K562 (cell line): Measurements from ENCODE around the gene CHD2. TPM values are rescaled to one million over a fixed set of nuclear protein-coding genes. Genes with fewer than 3 reads are reported as not detected.
A peak's percentile ranks its signal among the peaks of the same experiment; 100 is the strongest.

ENCODE experiments used
- ATF7 ChIP-seq: fragments of 450-650 bp; IDR thresholded peaks from 2 replicates; pipeline ENCODE4 v1.7.1; 2014; ENCODE audit warnings: mild to moderate bottlenecking, moderate library complexity
- FOXJ2 ChIP-seq: fragments of 200-800 bp; sonication (Bioruptor generic); IDR thresholded peaks from 2 replicates; pipeline ENCODE4 v1.6.1; 2016; ENCODE audit warnings: missing genetic modification characterization, missing compliant biosample characterization
- JUND ChIP-seq, 2 experiments: IDR thresholded peaks; 2 replicates in 1 of 2; 3 replicates in 1 of 2; pipeline ENCODE4 v1.6.1; 2011; ENCODE audit warnings: borderline replicate concordance in 2 of 2, low read depth in 2 of 2, low read length in 2 of 2, improper control_type of control experiment in 1 of 2, missing biosample characterization in 1 of 2, missing genetic modification characterization in 1 of 2, missing genetic modification reagents in 1 of 2
- KHSRP ChIP-seq: fragments of 450-650 bp; IDR thresholded peaks from 2 replicates; pipeline ENCODE4 v1.6.1; 2017
- MXI1 ChIP-seq: IDR thresholded peaks from 2 replicates; pipeline ENCODE4 v1.6.1; 2011; ENCODE audit warnings: low read depth, mild to moderate bottlenecking, improper control_type of control experiment, low read length
- NR2C2 ChIP-seq, 2 experiments: fragments of 200-800 bp in 1 of 2; sonication (Bioruptor generic) in 1 of 2; sonication (generic) in 1 of 2; formaldehyde crosslinking in 1 of 2; IDR thresholded peaks; 2 replicates each; pipeline versions ENCODE4 v1.6.1 to v1.8.0; 2016 to 2022; ENCODE audit warnings: mild to moderate bottlenecking in 1 of 2, missing compliant biosample characterization in 1 of 2, missing genetic modification characterization in 1 of 2, missing genetic modification reagents in 1 of 2
- RBBP5 ChIP-seq: fragments of 200-600 bp; sonication (generic); IDR thresholded peaks from 2 replicates; pipeline ENCODE4 v1.6.1; 2012; ENCODE audit warnings: borderline replicate concordance, mild to moderate bottlenecking, low read length, control low read depth, inconsistent platforms; ENCODE audit not compliant: insufficient read depth, poor library complexity, severe bottlenecking
- RBM34 ChIP-seq: fragments of 200-400 bp; formaldehyde crosslinking; IDR thresholded peaks from 2 replicates; pipeline ENCODE4 v1.6.1; 2018; ENCODE audit warnings: low read length, borderline replicate concordance; ENCODE audit not compliant: insufficient read depth
- TAF9B ChIP-seq: fragments of 450-650 bp; IDR thresholded peaks from 2 replicates; pipeline ENCODE4 v1.6.1; 2018; ENCODE audit warnings: mild to moderate bottlenecking; ENCODE audit not compliant: partially characterized antibody
- ZBTB17 ChIP-seq: fragments of 450-650 bp; formaldehyde crosslinking; IDR thresholded peaks from 2 replicates; pipeline ENCODE4 v1.4.0; 2020; ENCODE audit warnings: mild to moderate bottlenecking
- polyA plus RNA-seq, 8 experiments: library from polyadenylated mRNA; depleted of rRNA in 4 of 8; stranded (reverse) in 5 of 8; unstranded in 3 of 8; fragments of >200 nt; fragmentation: Nextera tagmentation in 2 of 8; fragmentation: Illumina TruSeq in 1 of 8; extraction: Ambion mirVana in 2 of 8; extraction: Trizol in 1 of 8; gene quantifications; 2 replicates each; pipeline versions ENCODE4 v1.2.1 to v1.2.3, GENCODE V29; 2011 to 2014; ENCODE audit warnings: inconsistent platforms in 1 of 8, missing spikeins in 1 of 8
- total RNA-seq, 7 experiments: library from RNA; depleted of rRNA in 6 of 7; stranded (reverse); fragments of >200 nt in 6 of 7; fragmentation: Illumina TruSeq in 2 of 7; extraction: Trizol in 2 of 7; gene quantifications; 2 replicates each; pipeline versions ENCODE4 v1.2.1 to v1.2.3, GENCODE V29; 2011 to 2021; ENCODE audit warnings: low replicate concordance in 1 of 7
- TF ChIP-seq, protein P1 (sequence below): IDR thresholded peaks from 2 replicates; pipeline ENCODE4 v1.6.1; 2011; ENCODE audit not compliant: insufficient read length; ENCODE audit errors: extremely low read depth
- TF ChIP-seq, protein P2 (sequence below): fragments of 250-450 bp; sonication (Bioruptor Pico); IDR thresholded peaks from 2 replicates; pipeline ENCODE4 v1.5.0; 2021
- TF ChIP-seq, protein P3 (sequence below): fragments of 150-350 bp; IDR thresholded peaks from 2 replicates; pipeline ENCODE4 v1.6.1; 2014; ENCODE audit warnings: low read depth, mild to moderate bottlenecking, low read length, borderline replicate concordance
- TF ChIP-seq, protein P4 (sequence below), 2 experiments: fragments of 450-650 bp; IDR thresholded peaks; 2 replicates each; pipeline ENCODE4 v1.6.1; 2016
- TF ChIP-seq, protein P5 (sequence below): fragments of 250-450 bp; sonication (Bioruptor Pico); IDR thresholded peaks from 2 replicates; pipeline ENCODE4 v1.8.0; 2022; ENCODE audit warnings: moderate library complexity, mild to moderate bottlenecking, inconsistent platforms

CHD2 gene
- total and polyA plus RNA-seq, 9 of the 15 experiments (the other 6 are each of a cell fraction or from before 2014, with no cell fraction given), result 38.9 to 70.8 (median 56.2) TPM

DNA sequence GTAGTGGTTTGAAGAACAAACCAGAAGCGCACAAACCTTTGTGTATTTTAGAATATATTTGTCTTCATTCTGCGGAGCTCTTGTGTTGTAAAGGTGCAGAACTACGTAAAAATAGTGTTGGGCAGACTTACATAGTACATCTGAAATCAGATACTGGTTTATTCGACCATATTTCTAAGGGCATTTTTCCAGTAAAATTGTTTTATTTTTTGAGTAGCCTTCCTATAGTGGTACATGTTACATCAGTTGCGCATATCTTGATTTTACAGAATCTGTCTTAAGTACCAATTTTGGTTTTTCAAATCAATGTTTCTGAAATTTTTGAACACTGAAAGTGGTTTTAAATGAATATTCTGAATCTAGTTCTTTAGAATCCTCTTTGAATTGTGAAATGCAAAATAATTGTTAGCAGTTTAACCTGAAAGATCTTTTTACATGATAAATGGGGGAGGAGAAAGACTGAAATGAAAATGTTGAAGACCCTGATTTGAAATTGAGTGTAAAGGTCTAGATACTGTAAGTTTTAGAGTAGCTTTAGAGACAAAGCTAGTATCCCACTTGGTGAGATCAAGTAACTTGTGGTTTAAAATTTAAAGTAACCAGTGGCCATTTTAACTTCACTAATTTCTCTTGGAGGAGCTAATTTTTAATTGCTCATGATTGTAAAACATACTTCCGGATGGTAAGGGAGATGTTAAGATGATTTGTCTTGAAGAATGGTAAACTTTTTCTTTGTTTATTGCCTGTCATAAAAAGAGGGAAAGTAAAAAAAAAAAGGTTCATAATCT lies 15.5 kb upstream of the CHD2 start (continued):
- TF ChIP-seq, protein P1, sequence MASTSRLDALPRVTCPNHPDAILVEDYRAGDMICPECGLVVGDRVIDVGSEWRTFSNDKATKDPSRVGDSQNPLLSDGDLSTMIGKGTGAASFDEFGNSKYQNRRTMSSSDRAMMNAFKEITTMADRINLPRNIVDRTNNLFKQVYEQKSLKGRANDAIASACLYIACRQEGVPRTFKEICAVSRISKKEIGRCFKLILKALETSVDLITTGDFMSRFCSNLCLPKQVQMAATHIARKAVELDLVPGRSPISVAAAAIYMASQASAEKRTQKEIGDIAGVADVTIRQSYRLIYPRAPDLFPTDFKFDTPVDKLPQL, result no peak
- TF ChIP-seq MXI1, result no peak
- TF ChIP-seq RBBP5, result no peak
- TF ChIP-seq, protein P2, sequence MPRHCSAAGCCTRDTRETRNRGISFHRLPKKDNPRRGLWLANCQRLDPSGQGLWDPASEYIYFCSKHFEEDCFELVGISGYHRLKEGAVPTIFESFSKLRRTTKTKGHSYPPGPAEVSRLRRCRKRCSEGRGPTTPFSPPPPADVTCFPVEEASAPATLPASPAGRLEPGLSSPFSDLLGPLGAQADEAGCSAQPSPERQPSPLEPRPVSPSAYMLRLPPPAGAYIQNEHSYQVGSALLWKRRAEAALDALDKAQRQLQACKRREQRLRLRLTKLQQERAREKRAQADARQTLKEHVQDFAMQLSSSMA (CRISPR knock-in tag), result no peak
- 0 out of 2 replicates have a peak, but pooled peaks have one; percentile 3 for TF ChIP-seq FOXJ2 (tag)
- TF ChIP-seq, protein P3, sequence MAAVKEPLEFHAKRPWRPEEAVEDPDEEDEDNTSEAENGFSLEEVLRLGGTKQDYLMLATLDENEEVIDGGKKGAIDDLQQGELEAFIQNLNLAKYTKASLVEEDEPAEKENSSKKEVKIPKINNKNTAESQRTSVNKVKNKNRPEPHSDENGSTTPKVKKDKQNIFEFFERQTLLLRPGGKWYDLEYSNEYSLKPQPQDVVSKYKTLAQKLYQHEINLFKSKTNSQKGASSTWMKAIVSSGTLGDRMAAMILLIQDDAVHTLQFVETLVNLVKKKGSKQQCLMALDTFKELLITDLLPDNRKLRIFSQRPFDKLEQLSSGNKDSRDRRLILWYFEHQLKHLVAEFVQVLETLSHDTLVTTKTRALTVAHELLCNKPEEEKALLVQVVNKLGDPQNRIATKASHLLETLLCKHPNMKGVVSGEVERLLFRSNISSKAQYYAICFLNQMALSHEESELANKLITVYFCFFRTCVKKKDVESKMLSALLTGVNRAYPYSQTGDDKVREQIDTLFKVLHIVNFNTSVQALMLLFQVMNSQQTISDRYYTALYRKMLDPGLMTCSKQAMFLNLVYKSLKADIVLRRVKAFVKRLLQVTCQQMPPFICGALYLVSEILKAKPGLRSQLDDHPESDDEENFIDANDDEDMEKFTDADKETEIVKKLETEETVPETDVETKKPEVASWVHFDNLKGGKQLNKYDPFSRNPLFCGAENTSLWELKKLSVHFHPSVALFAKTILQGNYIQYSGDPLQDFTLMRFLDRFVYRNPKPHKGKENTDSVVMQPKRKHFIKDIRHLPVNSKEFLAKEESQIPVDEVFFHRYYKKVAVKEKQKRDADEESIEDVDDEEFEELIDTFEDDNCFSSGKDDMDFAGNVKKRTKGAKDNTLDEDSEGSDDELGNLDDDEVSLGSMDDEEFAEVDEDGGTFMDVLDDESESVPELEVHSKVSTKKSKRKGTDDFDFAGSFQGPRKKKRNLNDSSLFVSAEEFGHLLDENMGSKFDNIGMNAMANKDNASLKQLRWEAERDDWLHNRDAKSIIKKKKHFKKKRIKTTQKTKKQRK, result no peak
- no peak for TF ChIP-seq RBM34
- no peak for TF ChIP-seq NR2C2 (CRISPR knock-in tag; IDR thresholded peaks at IDR 0.05)
- peak; percentile 15; the same call in 1 of the 2 replicates for TF ChIP-seq NR2C2 (tag; IDR thresholded peaks at IDR 0.05)
- TF ChIP-seq, protein P4, sequence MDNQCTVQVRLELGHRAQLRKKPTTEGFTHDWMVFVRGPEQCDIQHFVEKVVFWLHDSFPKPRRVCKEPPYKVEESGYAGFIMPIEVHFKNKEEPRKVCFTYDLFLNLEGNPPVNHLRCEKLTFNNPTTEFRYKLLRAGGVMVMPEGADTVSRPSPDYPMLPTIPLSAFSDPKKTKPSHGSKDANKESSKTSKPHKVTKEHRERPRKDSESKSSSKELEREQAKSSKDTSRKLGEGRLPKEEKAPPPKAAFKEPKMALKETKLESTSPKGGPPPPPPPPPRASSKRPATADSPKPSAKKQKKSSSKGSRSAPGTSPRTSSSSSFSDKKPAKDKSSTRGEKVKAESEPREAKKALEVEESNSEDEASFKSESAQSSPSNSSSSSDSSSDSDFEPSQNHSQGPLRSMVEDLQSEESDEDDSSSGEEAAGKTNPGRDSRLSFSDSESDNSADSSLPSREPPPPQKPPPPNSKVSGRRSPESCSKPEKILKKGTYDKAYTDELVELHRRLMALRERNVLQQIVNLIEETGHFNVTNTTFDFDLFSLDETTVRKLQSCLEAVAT (IDR thresholded peaks at IDR 0.05), result peak; percentile 13 to 58; a peak in 3 of 4 replicates
- peak; percentile 34; the same call in 1 of the 2 replicates for TF ChIP-seq ZBTB17
- TF ChIP-seq, protein P5, sequence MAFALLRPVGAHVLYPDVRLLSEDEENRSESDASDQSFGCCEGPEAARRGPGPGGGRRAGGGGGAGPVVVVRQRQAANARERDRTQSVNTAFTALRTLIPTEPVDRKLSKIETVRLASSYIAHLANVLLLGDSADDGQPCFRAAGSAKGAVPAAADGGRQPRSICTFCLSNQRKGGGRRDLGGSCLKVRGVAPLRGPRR, result no peak
- TF ChIP-seq TAF9B, result peak; percentile 15
- TF ChIP-seq JUND (IDR thresholded peaks at IDR 0.05; ENCODE audit: borderline replicate concordance, low read depth, low read length), result no peak
- no peak for TF ChIP-seq JUND (tag; IDR thresholded peaks at IDR 0.05; ENCODE audit: borderline replicate concordance, low read depth, low read length)
- TF ChIP-seq KHSRP, result 0 out of 2 replicates have a peak, but pooled peaks have one; percentile 7
- TF ChIP-seq ATF7, result no peak
